ENCODE data around the gene ADARB2. TPM values are rescaled to one million over a fixed set of nuclear protein-coding genes. Genes with fewer than 3 reads are reported as not detected.

The ADARB2 gene
- polyA plus RNA-seq, 6 donors from 2014 or later = 0.10 to 0.12 TPM; not detected in 4

GRCh38 chr10:1654247-1654646 is 83.1 kb downstream of the ADARB2 start:
- Mint-ChIP-seq H3K4me1 (peaks cover 10 to 29% (median 24%) of the 10 kb centered on the region in 3 donors), H3K4me3 (no peak overlapping the region), H3K27ac (no peak overlapping the region), H3K27me3 (peaks cover 28 to 60% (median 35%) of the 10 kb centered on the region in 3 donors), H3K9me3 (no peaks in the 10 kb centered on the region), H3K36me3 (peaks cover 0 to 11% of the 10 kb centered on the region in 2 donors)
- DNase-seq (no peak), ATAC-seq (ENCODE audit: low read depth in 2 of 2) (no peak)

GRCh38 chr10:1653321-1653720 is 84.0 kb downstream of the ADARB2 start:
- peaks cover 27 to 63% (median 35%) of the 10 kb centered on the region in 3 donors for H3K27me3 Mint-ChIP-seq
- no peak overlapping the region for H3K4me3 Mint-ChIP-seq
- DNase-seq (no peak), ATAC-seq (ENCODE audit: low read depth in 2 of 2) (no peak)
- H3K9me3 Mint-ChIP-seq = no peaks in the 10 kb centered on the region
- no peak overlapping the region for H3K27ac Mint-ChIP-seq
- H3K36me3 Mint-ChIP-seq = peaks cover 0 to 9% of the 10 kb centered on the region in 2 donors
- H3K4me1 Mint-ChIP-seq = peaks cover 8 to 28% (median 20%) of the 10 kb centered on the region in 3 donors

GRCh38 chr10:1652151-1652550 is 85.2 kb downstream of the ADARB2 start:
- peak overlapping the region in 1 of 6 donors; percentile 18 for H3K27ac Mint-ChIP-seq
- H3K27me3 Mint-ChIP-seq = peaks cover 18 to 57% (median 27%) of the 10 kb centered on the region in 3 donors
- H3K4me3 Mint-ChIP-seq = peak overlapping the region in 1 of 8 donors; percentile 20
- no peaks in the 10 kb centered on the region for H3K36me3 Mint-ChIP-seq
- H3K9me3 Mint-ChIP-seq = no peaks in the 10 kb centered on the region
- DNase-seq = no peak
- peaks cover 0 to 17% (median 10%) of the 10 kb centered on the region in 3 donors for H3K4me1 Mint-ChIP-seq
- no peak for ATAC-seq (ENCODE audit: low read depth in 2 of 2)

- no peaks in the 10 kb centered on the region for H3K36me3 Mint-ChIP-seq
- no peak overlapping the region for H3K4me3 Mint-ChIP-seq
- ATAC-seq (ENCODE audit: low read depth in 2 of 2) (no peak), DNase-seq (no peak)
- H3K4me1 Mint-ChIP-seq = peaks cover 0 to 17% (median 10%) of the 10 kb centered on the region in 3 donors
- H3K9me3 Mint-ChIP-seq = no peaks in the 10 kb centered on the region
- peaks cover 17 to 54% (median 27%) of the 10 kb centered on the region in 3 donors for H3K27me3 Mint-ChIP-seq
- peak overlapping the region in 1 of 6 donors; percentile 10 for H3K27ac Mint-ChIP-seq
Measured at GRCh38 chr10:1651270-1651966, 85.9 kb downstream of the ADARB2 start.

- H3K4me3 Mint-ChIP-seq = no peak overlapping the region
- ATAC-seq (ENCODE audit: low read depth in 2 of 2) (no peak), DNase-seq (no peak)
- H3K27me3 Mint-ChIP-seq = peaks cover 12 to 52% (median 29%) of the 10 kb centered on the region in 3 donors
- peaks cover 0 to 17% (median 10%) of the 10 kb centered on the region in 3 donors for H3K4me1 Mint-ChIP-seq
- no peaks in the 10 kb centered on the region for H3K36me3 Mint-ChIP-seq
- peaks cover 0 to 2% (median 0%) of the 10 kb centered on the region in 7 donors for H3K9me3 Mint-ChIP-seq
- no peak overlapping the region for H3K27ac Mint-ChIP-seq
Measured at GRCh38 chr10:1650542-1651269, 86.6 kb downstream of the ADARB2 start.

GRCh38 chr10:1648648-1649047 is 88.7 kb downstream of the ADARB2 start:
- Mint-ChIP-seq H3K36me3 (no peaks in the 10 kb centered on the region), H3K9me3 (peaks cover 0 to 3% (median 0%) of the 10 kb centered on the region in 7 donors), H3K27me3 (peaks cover 15 to 73% (median 48%) of the 10 kb centered on the region in 3 donors), H3K4me1 (peaks cover 0 to 8% (median 4%) of the 10 kb centered on the region in 3 donors), H3K27ac (no peak overlapping the region), H3K4me3 (peak overlapping the region in 1 of 8 donors; percentile 3)
- DNase-seq = no peak
- ATAC-seq (ENCODE audit: low read depth in 2 of 2) = no peak

- no peak for DNase-seq
- H3K4me3 Mint-ChIP-seq = no peak overlapping the region
- peaks cover 19 to 70% (median 50%) of the 10 kb centered on the region in 3 donors for H3K27me3 Mint-ChIP-seq
- peaks cover 0 to 3% (median 0%) of the 10 kb centered on the region in 7 donors for H3K9me3 Mint-ChIP-seq
- H3K27ac Mint-ChIP-seq = no peak overlapping the region
- H3K36me3 Mint-ChIP-seq = no peaks in the 10 kb centered on the region
- H3K4me1 Mint-ChIP-seq = peaks cover 0 to 7% (median 4%) of the 10 kb centered on the region in 3 donors
- ATAC-seq (ENCODE audit: low read depth in 2 of 2) = no peak
Measured at GRCh38 chr10:1646332-1646731, 91.0 kb downstream of the ADARB2 start.

GRCh38 chr10:1645896-1646295 is 91.4 kb downstream of the ADARB2 start:
- ATAC-seq (ENCODE audit: low read depth in 2 of 2) (no peak), DNase-seq (no peak)
- Mint-ChIP-seq H3K36me3 (no peaks in the 10 kb centered on the region), H3K27me3 (peaks cover 19 to 66% (median 50%) of the 10 kb centered on the region in 3 donors), H3K27ac (no peak overlapping the region), H3K4me3 (no peak overlapping the region), H3K4me1 (peaks cover 0 to 7% (median 4%) of the 10 kb centered on the region in 3 donors), H3K9me3 (peaks cover 0 to 3% (median 0%) of the 10 kb centered on the region in 7 donors)

GRCh38 chr10:1644191-1644711 is 93.1 kb downstream of the ADARB2 start:
- no peak for ATAC-seq (ENCODE audit: low read depth in 2 of 2)
- peaks cover 10 to 50% (median 37%) of the 10 kb centered on the region in 3 donors for H3K27me3 Mint-ChIP-seq
- no peaks in the 10 kb centered on the region for H3K36me3 Mint-ChIP-seq
- peaks cover 0 to 7% (median 0%) of the 10 kb centered on the region in 3 donors for H3K4me1 Mint-ChIP-seq
- peaks cover 0 to 3% (median 0%) of the 10 kb centered on the region in 7 donors for H3K9me3 Mint-ChIP-seq
- peak overlapping the region in 1 of 6 donors; percentile 60 for H3K27ac Mint-ChIP-seq
- H3K4me3 Mint-ChIP-seq = no peak overlapping the region
- no peak for DNase-seq

GRCh38 chr10:1643908-1644179 is 93.5 kb downstream of the ADARB2 start:
- Mint-ChIP-seq H3K27me3 (peaks cover 9 to 47% (median 36%) of the 10 kb centered on the region in 3 donors), H3K36me3 (no peaks in the 10 kb centered on the region), H3K9me3 (peaks cover 0 to 3% (median 0%) of the 10 kb centered on the region in 7 donors), H3K27ac (peak overlapping the region in 2 of 6 donors; percentile 60 to 72), H3K4me3 (no peak overlapping the region), H3K4me1 (peaks cover 0 to 7% (median 0%) of the 10 kb centered on the region in 3 donors)
- no peak for ATAC-seq (ENCODE audit: low read depth in 2 of 2)
- no peak for DNase-seq

- DNase-seq = no peak
- peak overlapping the region in 3 of 6 donors; percentile 62 to 75 (median 72) for H3K27ac Mint-ChIP-seq
- peaks cover 0 to 7% (median 0%) of the 10 kb centered on the region in 3 donors for H3K4me1 Mint-ChIP-seq
- peaks cover 9 to 43% (median 33%) of the 10 kb centered on the region in 3 donors for H3K27me3 Mint-ChIP-seq
- no peak overlapping the region for H3K4me3 Mint-ChIP-seq
- no peaks in the 10 kb centered on the region for H3K36me3 Mint-ChIP-seq
- ATAC-seq (ENCODE audit: low read depth in 2 of 2) = no peak
- H3K9me3 Mint-ChIP-seq = peaks cover 0 to 3% (median 0%) of the 10 kb centered on the region in 7 donors
Measured at GRCh38 chr10:1643161-1643907, 94.0 kb downstream of the ADARB2 start.

- H3K4me1 Mint-ChIP-seq = peaks cover 0 to 10% (median 0%) of the 10 kb centered on the region in 3 donors
- ATAC-seq (ENCODE audit: low read depth in 2 of 2) (no peak), DNase-seq (no peak)
- peak overlapping the region in 1 of 6 donors; percentile 62 for H3K27ac Mint-ChIP-seq
- no peaks in the 10 kb centered on the region for H3K36me3 Mint-ChIP-seq
- H3K9me3 Mint-ChIP-seq = peaks cover 0 to 3% (median 0%) of the 10 kb centered on the region in 7 donors
- peaks cover 9 to 39% (median 31%) of the 10 kb centered on the region in 3 donors for H3K27me3 Mint-ChIP-seq
- H3K4me3 Mint-ChIP-seq = no peak overlapping the region
Measured at GRCh38 chr10:1642600-1643160, 94.6 kb downstream of the ADARB2 start.
